WTC11 (cell line): ENCODE results near the gene RTBDN. TPM values are rescaled to one million over a fixed set of nuclear protein-coding genes. Genes with fewer than 3 reads are reported as not detected.
A peak's percentile ranks its signal among the peaks of the same experiment; 100 is the strongest.

Experiments
- E2F1 ChIP-seq: sonication (generic); formaldehyde crosslinking; IDR thresholded peaks from 2 replicates; pipeline ENCODE4 v1.8.0; 2022; ENCODE audit warnings: mild to moderate bottlenecking, missing genetic modification reagents
- ELF4 ChIP-seq: sonication (generic); formaldehyde crosslinking; IDR thresholded peaks from 2 replicates; pipeline ENCODE4 v1.8.1; 2022; ENCODE audit warnings: low read depth, mild to moderate bottlenecking, moderate library complexity, missing genetic modification reagents
- GABPB1 ChIP-seq: sonication (generic); formaldehyde crosslinking; IDR thresholded peaks from 2 replicates; pipeline ENCODE4 v1.8.1; 2023; ENCODE audit warnings: mild to moderate bottlenecking, missing genetic modification reagents
- GRHL2 ChIP-seq: fragments of 250-450 bp; sonication (Bioruptor Pico); IDR thresholded peaks from 2 replicates; pipeline ENCODE4 v1.8.0; 2022; ENCODE audit warnings: mild to moderate bottlenecking, moderate library complexity; ENCODE audit not compliant: insufficient replicate concordance, severe bottlenecking
- NFE2L1 ChIP-seq: sonication (generic); formaldehyde crosslinking; IDR thresholded peaks from 2 replicates; pipeline ENCODE4 v1.8.1; 2023; ENCODE audit warnings: missing genetic modification reagents
- NFYB ChIP-seq: sonication (generic); formaldehyde crosslinking; conservative IDR thresholded peaks from 2 replicates; pipeline ENCODE4 v1.8.0; 2022; ENCODE audit warnings: low read depth, missing genetic modification reagents
- NR2C2 ChIP-seq: sonication (generic); formaldehyde crosslinking; IDR thresholded peaks from 2 replicates; pipeline ENCODE4 v1.8.0; 2022; ENCODE audit warnings: mild to moderate bottlenecking, missing genetic modification reagents
- SMAD3 ChIP-seq: sonication (generic); formaldehyde crosslinking; IDR thresholded peaks from 2 replicates; pipeline ENCODE4 v1.8.0; 2022; ENCODE audit warnings: missing genetic modification reagents, mild to moderate bottlenecking, borderline replicate concordance
- TCF7 ChIP-seq: sonication (generic); formaldehyde crosslinking; IDR thresholded peaks from 2 replicates; pipeline ENCODE4 v1.8.0; 2022; ENCODE audit warnings: mild to moderate bottlenecking, low read depth, missing genetic modification reagents, moderate library complexity
- TP53 ChIP-seq: sonication (generic); formaldehyde crosslinking; IDR thresholded peaks from 2 replicates; pipeline ENCODE4 v1.8.1; 2023; ENCODE audit warnings: mild to moderate bottlenecking, missing genetic modification reagents
- ZMAT4 ChIP-seq: fragments of 250-450 bp; sonication (Bioruptor Pico); IDR thresholded peaks from 2 replicates; pipeline ENCODE4 v1.9.0; 2021; ENCODE audit warnings: mild to moderate bottlenecking
- ZNF138 ChIP-seq: sonication (generic); formaldehyde crosslinking; conservative IDR thresholded peaks from 2 replicates; pipeline ENCODE4 v1.8.1; 2022; ENCODE audit warnings: mild to moderate bottlenecking, moderate library complexity, missing genetic modification reagents
- ZNF396 ChIP-seq: fragments of 250-450 bp; sonication (Bioruptor Pico); IDR thresholded peaks from 2 replicates; pipeline ENCODE4 v1.8.0; 2021; ENCODE audit warnings: mild to moderate bottlenecking, moderate library complexity, borderline replicate concordance
- ZNF416 ChIP-seq: fragments of 250-450 bp; sonication (Bioruptor Pico); IDR thresholded peaks from 2 replicates; pipeline ENCODE4 v1.9.0; 2021; ENCODE audit warnings: mild to moderate bottlenecking, inconsistent platforms
- ZNF423 ChIP-seq: fragments of 250-450 bp; sonication (Bioruptor Pico); IDR thresholded peaks from 2 replicates; pipeline ENCODE4 v2.1.2; 2022; ENCODE audit warnings: mild to moderate bottlenecking, moderate library complexity
- ZNF425 ChIP-seq: fragments of 250-450 bp; sonication (Bioruptor Pico); conservative IDR thresholded peaks from 2 replicates; pipeline ENCODE4 v1.9.0; 2021; ENCODE audit warnings: mild to moderate bottlenecking
- total RNA-seq: library from RNA; stranded (reverse); gene quantifications from 3 replicates; pipeline ENCODE4 v1.2.3, GENCODE V29; 2021
- TF ChIP-seq, protein P1 (sequence below): sonication (generic); formaldehyde crosslinking; IDR thresholded peaks from 2 replicates; pipeline ENCODE4 v1.8.0; 2023; ENCODE audit warnings: mild to moderate bottlenecking, missing genetic modification reagents
- TF ChIP-seq, protein P2 (sequence below): sonication (generic); formaldehyde crosslinking; IDR thresholded peaks from 2 replicates; pipeline ENCODE4 v1.8.0; 2022; ENCODE audit warnings: missing genetic modification reagents
- TF ChIP-seq, protein P3 (sequence below): sonication (generic); formaldehyde crosslinking; IDR thresholded peaks from 2 replicates; pipeline ENCODE4 v1.8.0; 2022; ENCODE audit warnings: mild to moderate bottlenecking, missing genetic modification reagents
- TF ChIP-seq, protein P4 (sequence below): fragments of 250-450 bp; sonication (Bioruptor Pico); IDR thresholded peaks from 2 replicates; pipeline ENCODE4 v1.8.0; 2021; ENCODE audit warnings: mild to moderate bottlenecking
- TF ChIP-seq, protein P5 (sequence below): sonication (generic); formaldehyde crosslinking; IDR thresholded peaks from 2 replicates; pipeline ENCODE4 v1.8.1; 2023; ENCODE audit warnings: mild to moderate bottlenecking, missing genetic modification reagents, borderline replicate concordance
- TF ChIP-seq, protein P6 (sequence below): sonication (generic); formaldehyde crosslinking; IDR thresholded peaks from 2 replicates; pipeline ENCODE4 v1.8.1; 2022; ENCODE audit warnings: mild to moderate bottlenecking, missing genetic modification reagents, moderate library complexity, borderline replicate concordance

Gene RTBDN
- total RNA-seq, 1 experiment from 2014 or later, result 2.4 TPM

DNA sequence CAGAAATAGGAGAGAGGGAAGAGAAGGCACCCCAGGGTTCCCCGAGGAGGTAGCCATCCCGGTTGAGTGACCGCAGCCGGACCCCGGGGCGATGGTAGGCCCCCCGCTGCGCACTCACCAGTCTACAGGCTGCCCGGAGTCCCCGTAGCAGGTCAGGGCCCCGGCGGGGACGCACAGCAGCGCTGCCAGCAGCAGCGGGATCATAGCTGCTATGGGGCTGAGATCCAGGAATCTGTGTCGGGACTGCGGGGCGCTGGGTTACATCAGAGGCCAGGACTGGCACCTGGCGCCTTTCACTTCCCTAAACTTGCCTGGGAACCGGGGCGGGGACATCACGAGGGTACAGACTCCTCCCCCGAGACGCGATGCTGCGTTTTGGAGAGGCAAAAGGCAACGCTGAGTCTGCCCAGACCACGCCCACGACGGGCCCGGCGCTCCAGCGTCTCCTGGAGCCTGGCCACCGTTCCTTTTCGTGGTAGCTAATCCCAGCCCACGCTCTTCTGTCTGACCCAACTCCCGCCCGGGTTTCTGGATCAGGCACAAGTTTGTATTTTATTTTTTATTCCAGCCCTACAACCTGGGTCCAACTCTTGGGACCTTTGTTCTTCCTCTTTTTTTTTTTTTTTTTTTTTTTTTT is 46.9 kb upstream of the RTBDN start, which contains the start of gene DNASE2 (continued):
- TF ChIP-seq, protein P1, sequence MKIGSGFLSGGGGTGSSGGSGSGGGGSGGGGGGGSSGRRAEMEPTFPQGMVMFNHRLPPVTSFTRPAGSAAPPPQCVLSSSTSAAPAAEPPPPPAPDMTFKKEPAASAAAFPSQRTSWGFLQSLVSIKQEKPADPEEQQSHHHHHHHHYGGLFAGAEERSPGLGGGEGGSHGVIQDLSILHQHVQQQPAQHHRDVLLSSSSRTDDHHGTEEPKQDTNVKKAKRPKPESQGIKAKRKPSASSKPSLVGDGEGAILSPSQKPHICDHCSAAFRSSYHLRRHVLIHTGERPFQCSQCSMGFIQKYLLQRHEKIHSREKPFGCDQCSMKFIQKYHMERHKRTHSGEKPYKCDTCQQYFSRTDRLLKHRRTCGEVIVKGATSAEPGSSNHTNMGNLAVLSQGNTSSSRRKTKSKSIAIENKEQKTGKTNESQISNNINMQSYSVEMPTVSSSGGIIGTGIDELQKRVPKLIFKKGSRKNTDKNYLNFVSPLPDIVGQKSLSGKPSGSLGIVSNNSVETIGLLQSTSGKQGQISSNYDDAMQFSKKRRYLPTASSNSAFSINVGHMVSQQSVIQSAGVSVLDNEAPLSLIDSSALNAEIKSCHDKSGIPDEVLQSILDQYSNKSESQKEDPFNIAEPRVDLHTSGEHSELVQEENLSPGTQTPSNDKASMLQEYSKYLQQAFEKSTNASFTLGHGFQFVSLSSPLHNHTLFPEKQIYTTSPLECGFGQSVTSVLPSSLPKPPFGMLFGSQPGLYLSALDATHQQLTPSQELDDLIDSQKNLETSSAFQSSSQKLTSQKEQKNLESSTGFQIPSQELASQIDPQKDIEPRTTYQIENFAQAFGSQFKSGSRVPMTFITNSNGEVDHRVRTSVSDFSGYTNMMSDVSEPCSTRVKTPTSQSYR (CRISPR knock-in tag), result no peak
- no peak for TF ChIP-seq NFYB (CRISPR knock-in tag)
- no peak for TF ChIP-seq ELF4 (CRISPR knock-in tag)
- no peak for TF ChIP-seq E2F1 (CRISPR knock-in tag)
- no peak for TF ChIP-seq NR2C2 (CRISPR knock-in tag)
- TF ChIP-seq GRHL2, result no peak
- no peak; the same call in 1 of the 2 replicates for TF ChIP-seq NFE2L1 (CRISPR knock-in tag)
- TF ChIP-seq ZNF423, result peak; percentile 86
- TF ChIP-seq, protein P2, sequence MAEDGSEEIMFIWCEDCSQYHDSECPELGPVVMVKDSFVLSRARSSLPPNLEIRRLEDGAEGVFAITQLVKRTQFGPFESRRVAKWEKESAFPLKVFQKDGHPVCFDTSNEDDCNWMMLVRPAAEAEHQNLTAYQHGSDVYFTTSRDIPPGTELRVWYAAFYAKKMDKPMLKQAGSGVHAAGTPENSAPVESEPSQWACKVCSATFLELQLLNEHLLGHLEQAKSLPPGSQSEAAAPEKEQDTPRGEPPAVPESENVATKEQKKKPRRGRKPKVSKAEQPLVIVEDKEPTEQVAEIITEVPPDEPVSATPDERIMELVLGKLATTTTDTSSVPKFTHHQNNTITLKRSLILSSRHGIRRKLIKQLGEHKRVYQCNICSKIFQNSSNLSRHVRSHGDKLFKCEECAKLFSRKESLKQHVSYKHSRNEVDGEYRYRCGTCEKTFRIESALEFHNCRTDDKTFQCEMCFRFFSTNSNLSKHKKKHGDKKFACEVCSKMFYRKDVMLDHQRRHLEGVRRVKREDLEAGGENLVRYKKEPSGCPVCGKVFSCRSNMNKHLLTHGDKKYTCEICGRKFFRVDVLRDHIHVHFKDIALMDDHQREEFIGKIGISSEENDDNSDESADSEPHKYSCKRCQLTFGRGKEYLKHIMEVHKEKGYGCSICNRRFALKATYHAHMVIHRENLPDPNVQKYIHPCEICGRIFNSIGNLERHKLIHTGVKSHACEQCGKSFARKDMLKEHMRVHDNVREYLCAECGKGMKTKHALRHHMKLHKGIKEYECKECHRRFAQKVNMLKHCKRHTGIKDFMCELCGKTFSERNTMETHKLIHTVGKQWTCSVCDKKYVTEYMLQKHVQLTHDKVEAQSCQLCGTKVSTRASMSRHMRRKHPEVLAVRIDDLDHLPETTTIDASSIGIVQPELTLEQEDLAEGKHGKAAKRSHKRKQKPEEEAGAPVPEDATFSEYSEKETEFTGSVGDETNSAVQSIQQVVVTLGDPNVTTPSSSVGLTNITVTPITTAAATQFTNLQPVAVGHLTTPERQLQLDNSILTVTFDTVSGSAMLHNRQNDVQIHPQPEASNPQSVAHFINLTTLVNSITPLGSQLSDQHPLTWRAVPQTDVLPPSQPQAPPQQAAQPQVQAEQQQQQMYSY (CRISPR knock-in tag), result no peak
- TF ChIP-seq TP53, result 0 out of 2 replicates have a peak, but pooled peaks have one; percentile 76
- no peak; the same call in 1 of the 2 replicates for TF ChIP-seq GABPB1
- TF ChIP-seq, protein P3, sequence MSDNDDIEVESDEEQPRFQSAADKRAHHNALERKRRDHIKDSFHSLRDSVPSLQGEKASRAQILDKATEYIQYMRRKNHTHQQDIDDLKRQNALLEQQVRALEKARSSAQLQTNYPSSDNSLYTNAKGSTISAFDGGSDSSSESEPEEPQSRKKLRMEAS (CRISPR knock-in tag), result peak; percentile 67
- TF ChIP-seq TCF7 (CRISPR knock-in tag), result no peak
- TF ChIP-seq SMAD3 (CRISPR knock-in tag), result no peak
- TF ChIP-seq ZNF396 (CRISPR knock-in tag), result no peak
- no peak for TF ChIP-seq ZNF416 (CRISPR knock-in tag)
- no peak for TF ChIP-seq ZMAT4 (CRISPR knock-in tag)
- no peak for TF ChIP-seq ZNF138
- TF ChIP-seq, protein P4, sequence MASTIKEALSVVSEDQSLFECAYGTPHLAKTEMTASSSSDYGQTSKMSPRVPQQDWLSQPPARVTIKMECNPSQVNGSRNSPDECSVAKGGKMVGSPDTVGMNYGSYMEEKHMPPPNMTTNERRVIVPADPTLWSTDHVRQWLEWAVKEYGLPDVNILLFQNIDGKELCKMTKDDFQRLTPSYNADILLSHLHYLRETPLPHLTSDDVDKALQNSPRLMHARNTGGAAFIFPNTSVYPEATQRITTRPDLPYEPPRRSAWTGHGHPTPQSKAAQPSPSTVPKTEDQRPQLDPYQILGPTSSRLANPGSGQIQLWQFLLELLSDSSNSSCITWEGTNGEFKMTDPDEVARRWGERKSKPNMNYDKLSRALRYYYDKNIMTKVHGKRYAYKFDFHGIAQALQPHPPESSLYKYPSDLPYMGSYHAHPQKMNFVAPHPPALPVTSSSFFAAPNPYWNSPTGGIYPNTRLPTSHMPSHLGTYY, result no peak
- TF ChIP-seq, protein P5, sequence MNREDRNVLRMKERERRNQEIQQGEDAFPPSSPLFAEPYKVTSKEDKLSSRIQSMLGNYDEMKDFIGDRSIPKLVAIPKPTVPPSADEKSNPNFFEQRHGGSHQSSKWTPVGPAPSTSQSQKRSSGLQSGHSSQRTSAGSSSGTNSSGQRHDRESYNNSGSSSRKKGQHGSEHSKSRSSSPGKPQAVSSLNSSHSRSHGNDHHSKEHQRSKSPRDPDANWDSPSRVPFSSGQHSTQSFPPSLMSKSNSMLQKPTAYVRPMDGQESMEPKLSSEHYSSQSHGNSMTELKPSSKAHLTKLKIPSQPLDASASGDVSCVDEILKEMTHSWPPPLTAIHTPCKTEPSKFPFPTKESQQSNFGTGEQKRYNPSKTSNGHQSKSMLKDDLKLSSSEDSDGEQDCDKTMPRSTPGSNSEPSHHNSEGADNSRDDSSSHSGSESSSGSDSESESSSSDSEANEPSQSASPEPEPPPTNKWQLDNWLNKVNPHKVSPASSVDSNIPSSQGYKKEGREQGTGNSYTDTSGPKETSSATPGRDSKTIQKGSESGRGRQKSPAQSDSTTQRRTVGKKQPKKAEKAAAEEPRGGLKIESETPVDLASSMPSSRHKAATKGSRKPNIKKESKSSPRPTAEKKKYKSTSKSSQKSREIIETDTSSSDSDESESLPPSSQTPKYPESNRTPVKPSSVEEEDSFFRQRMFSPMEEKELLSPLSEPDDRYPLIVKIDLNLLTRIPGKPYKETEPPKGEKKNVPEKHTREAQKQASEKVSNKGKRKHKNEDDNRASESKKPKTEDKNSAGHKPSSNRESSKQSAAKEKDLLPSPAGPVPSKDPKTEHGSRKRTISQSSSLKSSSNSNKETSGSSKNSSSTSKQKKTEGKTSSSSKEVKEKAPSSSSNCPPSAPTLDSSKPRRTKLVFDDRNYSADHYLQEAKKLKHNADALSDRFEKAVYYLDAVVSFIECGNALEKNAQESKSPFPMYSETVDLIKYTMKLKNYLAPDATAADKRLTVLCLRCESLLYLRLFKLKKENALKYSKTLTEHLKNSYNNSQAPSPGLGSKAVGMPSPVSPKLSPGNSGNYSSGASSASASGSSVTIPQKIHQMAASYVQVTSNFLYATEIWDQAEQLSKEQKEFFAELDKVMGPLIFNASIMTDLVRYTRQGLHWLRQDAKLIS (CRISPR knock-in tag), result no peak
- TF ChIP-seq, protein P6, sequence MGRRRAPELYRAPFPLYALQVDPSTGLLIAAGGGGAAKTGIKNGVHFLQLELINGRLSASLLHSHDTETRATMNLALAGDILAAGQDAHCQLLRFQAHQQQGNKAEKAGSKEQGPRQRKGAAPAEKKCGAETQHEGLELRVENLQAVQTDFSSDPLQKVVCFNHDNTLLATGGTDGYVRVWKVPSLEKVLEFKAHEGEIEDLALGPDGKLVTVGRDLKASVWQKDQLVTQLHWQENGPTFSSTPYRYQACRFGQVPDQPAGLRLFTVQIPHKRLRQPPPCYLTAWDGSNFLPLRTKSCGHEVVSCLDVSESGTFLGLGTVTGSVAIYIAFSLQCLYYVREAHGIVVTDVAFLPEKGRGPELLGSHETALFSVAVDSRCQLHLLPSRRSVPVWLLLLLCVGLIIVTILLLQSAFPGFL (CRISPR knock-in tag), result no peak
- no peak for TF ChIP-seq ZNF425
